B cell (primary cell): ENCODE data around the gene TEDC2. TPM values are rescaled to one million over a fixed set of nuclear protein-coding genes. Genes with fewer than 3 reads are reported as not detected.

Source experiments
- ATAC-seq: fragments of 200-7000 bp; cut with Tn5 transposase; one replicate; pipeline ENCODE4 v1.10.0; 2021; ENCODE audit warnings: low read depth, mild to moderate bottlenecking, moderate number of reproducible peaks, moderate library complexity
- CTCF ChIA-PET: fragments of 350-600 bp; sonication (Branson Sonifier 250); formaldehyde crosslinking; loops from one replicate; lab custom pipeline; 2021; ENCODE audit warnings: antibody characterized with exemption, inconsistent platforms; lab: Charles Lee
- POLR2A ChIA-PET: fragments of 350-600 bp; sonication (Branson Sonifier 250); formaldehyde crosslinking; loops from one replicate; lab custom pipeline; 2021; ENCODE audit warnings: antibody characterized with exemption; lab: Charles Lee
- DNase-seq: peaks from one replicate; pipeline ENCODE4 v3.0.0; 2013
- H2AFZ ChIP-seq: 2 replicates; pipeline ENCODE4 v1.6.1; 2012; ENCODE audit warnings: mild to moderate bottlenecking, low read depth, low read length; ENCODE audit not compliant: insufficient read depth, poor library complexity, severe bottlenecking
- H3K27ac ChIP-seq, 2 donors: 1 replicate in 1 of 2; 2 replicates in 1 of 2; pipeline ENCODE4 v1.5.1; 2012 to 2013; ENCODE audit warnings: low read length in 2 of 2, mild to moderate bottlenecking in 2 of 2, moderate library complexity in 1 of 2
- H3K27me3 ChIP-seq, 4 experiments: fragments of 200-600 bp in 1 of 4; sonication (generic) in 1 of 4; replicated peaks in 1 of 4; 1 replicate in 2 of 4; 2 replicates in 2 of 4; pipeline versions ENCODE4 v1.6.1 to v1.7.0; 2013 to 2016; ENCODE audit warnings: low read length in 3 of 4, mild to moderate bottlenecking in 2 of 4, mixed read lengths in 1 of 4, moderate library complexity in 1 of 4; ENCODE audit not compliant: insufficient read depth in 4 of 4, control insufficient read depth in 3 of 4; ENCODE audit errors: control extremely low read depth in 1 of 4
- H3K36me3 ChIP-seq, 2 experiments: replicated peaks in 1 of 2; 1 replicate in 1 of 2; 2 replicates in 1 of 2; pipeline versions ENCODE4 v1.6.1 to v1.7.1; 2013; ENCODE audit warnings: low read length in 1 of 2; ENCODE audit not compliant: insufficient read depth in 2 of 2, control insufficient read depth in 1 of 2; ENCODE audit errors: control extremely low read depth in 1 of 2, extremely low read depth in 1 of 2
- H3K4me1 ChIP-seq, 2 donors: fragments of 200-600 bp in 1 of 2; sonication (generic) in 1 of 2; 1 replicate in 1 of 2; 2 replicates in 1 of 2; pipeline versions ENCODE4 v1.5.1 to v1.6.1; 2013 to 2017; ENCODE audit warnings: low read length in 2 of 2; ENCODE audit not compliant: control insufficient read depth in 2 of 2, insufficient read depth in 2 of 2
- H3K4me2 ChIP-seq: replicated peaks from 2 replicates; pipeline ENCODE3; 2012; ENCODE audit warnings: mild to moderate bottlenecking, low read depth, low read length; ENCODE audit not compliant: poor library complexity, severe bottlenecking
- H3K4me3 ChIP-seq, 5 experiments: fragments of 200-600 bp in 1 of 5; sonication (generic) in 1 of 5; 1 replicate in 3 of 5; 2 replicates in 2 of 5; pipeline versions ENCODE4 v1.5.1 to v1.7.0; 2011 to 2016; ENCODE audit warnings: low read length in 4 of 5, mild to moderate bottlenecking in 4 of 5, low read depth in 2 of 5, control low read depth in 1 of 5, moderate library complexity in 1 of 5; ENCODE audit not compliant: insufficient read depth in 1 of 5; ENCODE audit errors: control extremely low read depth in 1 of 5, extremely low read depth in 1 of 5
- H3K79me2 ChIP-seq: fragments of 200-600 bp; sonication (generic); one replicate; pipeline ENCODE4 v1.6.0; 2016; ENCODE audit warnings: low read length; ENCODE audit not compliant: control insufficient read depth, insufficient read depth
- H3K9ac ChIP-seq: fragments of 200-600 bp; sonication (generic); 2 replicates; pipeline ENCODE4 v1.6.1; 2017; ENCODE audit warnings: mild to moderate bottlenecking, low read length, moderate library complexity
- H3K9me3 ChIP-seq, 3 donors: one replicate each; pipeline versions ENCODE4 v1.6.1 to v1.7.1; 2013; ENCODE audit warnings: low read length in 2 of 3; ENCODE audit not compliant: control insufficient read depth in 2 of 3, insufficient read depth in 1 of 3; ENCODE audit errors: control extremely low read depth in 1 of 3
- H4K20me1 ChIP-seq: 2 replicates; pipeline ENCODE4 v1.6.0; 2012; ENCODE audit warnings: mild to moderate bottlenecking, low read length; ENCODE audit not compliant: insufficient read depth, control insufficient read depth, poor library complexity, severe bottlenecking
- H3K27ac Mint-ChIP-seq: one replicate; pipeline ENCODE4 v1.8.0; 2021; ENCODE audit warnings: mixed read lengths
- H3K27me3 Mint-ChIP-seq: one replicate; pipeline ENCODE4 v1.8.0; 2021; ENCODE audit warnings: mixed read lengths
- H3K4me1 Mint-ChIP-seq: one replicate; pipeline ENCODE4 v1.8.0; 2021; ENCODE audit warnings: mixed read lengths
- H3K4me3 Mint-ChIP-seq: one replicate; pipeline ENCODE4 v1.8.0; 2021; ENCODE audit warnings: mixed read lengths
- H3K9me3 Mint-ChIP-seq: one replicate; pipeline ENCODE4 v1.8.0; 2022; ENCODE audit warnings: mixed read lengths; ENCODE audit not compliant: insufficient read depth
- EZH2 ChIP-seq: IDR thresholded peaks from 2 replicates; pipeline ENCODE4 v1.6.1; 2012; ENCODE audit warnings: borderline replicate concordance, low read depth, mild to moderate bottlenecking, moderate library complexity, low read length; ENCODE audit not compliant: insufficient read depth, poor library complexity, severe bottlenecking
- WGBS: methylation state at CpG from one replicate; pipeline ENCODE4 v1.1.5; 2013; ENCODE audit warnings: missing lambda C conversion rate; ENCODE audit not compliant: insufficient coverage; 5-methylcytosine and 5-hydroxymethylcytosine counted together
- intact Hi-C: fragments of 100-400 bp; cut with micrococcal nuclease; formaldehyde crosslinking; loops from one replicate; pipeline ENCODE4 v1.10.0; 2022
- polyA plus RNA-seq: library from polyadenylated mRNA; depleted of rRNA; stranded (reverse); fragments of >200 nt; gene quantifications from 2 replicates; pipeline ENCODE4 v1.2.3, GENCODE V29; 2012
- total RNA-seq, 2 donors: library from RNA; stranded (reverse); fragments of 120-200 nt in 1 of 2; gene quantifications; 1 replicate in 1 of 2; 2 replicates in 1 of 2; pipeline versions ENCODE4 v1.2.3 to v1.2.4, GENCODE V29; 2013 to 2022
- TF ChIP-seq, protein P1 (sequence below): fragments of 200-600 bp; IDR thresholded peaks from one replicate; pipeline ENCODE4 v1.8.0; 2022; ENCODE audit warnings: antibody characterized with exemption, mild to moderate bottlenecking

The TEDC2 gene
- total and polyA plus RNA-seq, 2 donors (not counting 1 experiment from before 2014, with no cell fraction given), result 1.1 to 2.9 TPM

DNA sequence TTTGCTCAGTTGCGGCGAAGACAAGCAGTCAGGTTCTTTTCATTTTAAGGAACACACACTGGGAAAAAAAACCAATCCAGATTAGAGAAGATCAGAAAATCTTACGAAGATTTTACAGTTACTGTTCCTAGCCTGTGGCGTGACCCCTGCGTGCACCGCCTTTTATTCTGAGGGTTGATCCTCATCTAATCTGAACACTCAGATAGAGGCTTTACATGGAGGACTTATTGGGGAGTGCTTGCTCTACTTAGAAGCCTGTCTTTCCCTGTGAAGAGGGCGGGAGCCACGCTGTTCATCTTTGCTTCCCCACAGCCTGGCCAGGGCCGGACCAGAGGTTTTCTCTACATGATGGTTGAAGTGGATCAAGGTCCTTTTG, 16.4 kb downstream of the TEDC2 start:
- Histone ChIP-seq H3K27ac (no peak overlapping the region), H4K20me1 (peaks cover 32% of the 10 kb centered on the region), H3K9ac (no peak overlapping the region), H3K4me2 (no peak overlapping the region), H3K4me1 (peaks cover 30 to 31% of the 10 kb centered on the region in 2 donors), H2AFZ (no peak overlapping the region), H3K27me3 (peaks cover 0 to 19% (median 15%) of the 10 kb centered on the region in 4 experiments), H3K36me3 (no peaks in the 10 kb centered on the region), H3K4me3 (no peak overlapping the region), H3K79me2 (peaks cover 56% of the 10 kb centered on the region), H3K9me3 (no peaks in the 10 kb centered on the region)
- peaks cover 21% of the 10 kb centered on the region for H3K4me1 Mint-ChIP-seq
- intact Hi-C loops, result no loop called here
- H3K9me3 Mint-ChIP-seq, result no peaks in the 10 kb centered on the region
- peak overlapping the region; percentile 72 for H3K4me3 Mint-ChIP-seq
- H3K27ac Mint-ChIP-seq, result peak overlapping the region; percentile 48
- CTCF ChIA-PET, result interaction anchor here (1.8 to 3.3 kb wide), 2 partner anchors 10 to 25 kb away, joined by 7 to 13 read pairs; no protein-coding TSS in a partner anchor
- WGBS, result 98% methylated on average over 9 of the region's 9 CpGs
- POLR2A ChIA-PET, result interaction anchor here (1.1 kb wide), 1 partner anchor 70 kb away, joined by 5 read pairs; no protein-coding TSS in a partner anchor
- no peak for TF ChIP-seq EZH2
- no peak for ATAC-seq
- H3K27me3 Mint-ChIP-seq, result peaks cover 7% of the 10 kb centered on the region
- no peak for DNase-seq

DNA sequence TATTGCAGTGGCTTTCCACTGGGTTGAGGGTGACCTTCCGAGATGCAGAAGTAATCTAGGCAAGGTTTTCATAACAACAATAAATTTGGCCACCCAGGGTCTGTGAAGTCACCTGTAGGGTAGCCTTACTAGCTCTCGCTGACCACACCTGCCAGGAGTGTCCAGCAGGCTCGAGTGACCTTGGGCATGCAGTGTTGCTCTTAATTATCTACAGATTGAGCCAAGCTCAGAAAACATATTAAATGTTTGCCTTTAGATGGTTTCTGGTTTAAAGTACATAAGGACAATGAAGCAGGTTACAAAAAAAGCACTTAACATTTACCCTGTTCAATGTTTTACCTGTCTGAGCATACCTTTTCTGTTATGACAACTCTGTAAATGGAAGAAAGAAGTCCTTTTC, 16.8 kb downstream of the TEDC2 start:
- no peaks in the 10 kb centered on the region for H3K9me3 Mint-ChIP-seq
- POLR2A ChIA-PET, result interaction anchor here (1.1 kb wide), 1 partner anchor 70 kb away, joined by 5 read pairs; no protein-coding TSS in a partner anchor

More for the DNA sequence above, 16.8 kb downstream of the TEDC2 start:
- Histone ChIP-seq H3K9me3 (no peaks in the 10 kb centered on the region), H3K79me2 (peaks cover 60% of the 10 kb centered on the region), H4K20me1 (peaks cover 31% of the 10 kb centered on the region), H3K27ac (no peak overlapping the region), H3K4me2 (no peak overlapping the region), H3K36me3 (no peaks in the 10 kb centered on the region), H3K4me1 (peaks cover 26 to 28% of the 10 kb centered on the region in 2 donors), H2AFZ (no peak overlapping the region), H3K9ac (no peak overlapping the region), H3K27me3 (peaks cover 0 to 18% (median 15%) of the 10 kb centered on the region in 4 experiments), H3K4me3 (no peak overlapping the region)
- CTCF ChIA-PET, result interaction anchor here (1.8 to 3.3 kb wide), 2 partner anchors 10 to 25 kb away, joined by 7 to 13 read pairs; no protein-coding TSS in a partner anchor
- no peak for TF ChIP-seq EZH2
- TF ChIP-seq, protein P1, sequence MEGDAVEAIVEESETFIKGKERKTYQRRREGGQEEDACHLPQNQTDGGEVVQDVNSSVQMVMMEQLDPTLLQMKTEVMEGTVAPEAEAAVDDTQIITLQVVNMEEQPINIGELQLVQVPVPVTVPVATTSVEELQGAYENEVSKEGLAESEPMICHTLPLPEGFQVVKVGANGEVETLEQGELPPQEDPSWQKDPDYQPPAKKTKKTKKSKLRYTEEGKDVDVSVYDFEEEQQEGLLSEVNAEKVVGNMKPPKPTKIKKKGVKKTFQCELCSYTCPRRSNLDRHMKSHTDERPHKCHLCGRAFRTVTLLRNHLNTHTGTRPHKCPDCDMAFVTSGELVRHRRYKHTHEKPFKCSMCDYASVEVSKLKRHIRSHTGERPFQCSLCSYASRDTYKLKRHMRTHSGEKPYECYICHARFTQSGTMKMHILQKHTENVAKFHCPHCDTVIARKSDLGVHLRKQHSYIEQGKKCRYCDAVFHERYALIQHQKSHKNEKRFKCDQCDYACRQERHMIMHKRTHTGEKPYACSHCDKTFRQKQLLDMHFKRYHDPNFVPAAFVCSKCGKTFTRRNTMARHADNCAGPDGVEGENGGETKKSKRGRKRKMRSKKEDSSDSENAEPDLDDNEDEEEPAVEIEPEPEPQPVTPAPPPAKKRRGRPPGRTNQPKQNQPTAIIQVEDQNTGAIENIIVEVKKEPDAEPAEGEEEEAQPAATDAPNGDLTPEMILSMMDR, result no peak
- 97% methylated on average over 3 of the region's 3 CpGs for WGBS
- H3K4me1 Mint-ChIP-seq, result peaks cover 20% of the 10 kb centered on the region
- peak overlapping the region; percentile 72 for H3K4me3 Mint-ChIP-seq
- intact Hi-C loops, result no loop called here
- H3K27ac Mint-ChIP-seq, result peak overlapping the region; percentile 48
- ATAC-seq (no peak), DNase-seq (no peak)
- H3K27me3 Mint-ChIP-seq, result peaks cover 7% of the 10 kb centered on the region
